HS-27A (cell line): ENCODE data around the gene MMP20.

Source experiments
- DNase-seq: peaks from one replicate; pipeline ENCODE4 v3.0.0-alpha.2; 2012; ENCODE audit warnings: low read depth, missing footprints

The MMP20 gene

DNA sequence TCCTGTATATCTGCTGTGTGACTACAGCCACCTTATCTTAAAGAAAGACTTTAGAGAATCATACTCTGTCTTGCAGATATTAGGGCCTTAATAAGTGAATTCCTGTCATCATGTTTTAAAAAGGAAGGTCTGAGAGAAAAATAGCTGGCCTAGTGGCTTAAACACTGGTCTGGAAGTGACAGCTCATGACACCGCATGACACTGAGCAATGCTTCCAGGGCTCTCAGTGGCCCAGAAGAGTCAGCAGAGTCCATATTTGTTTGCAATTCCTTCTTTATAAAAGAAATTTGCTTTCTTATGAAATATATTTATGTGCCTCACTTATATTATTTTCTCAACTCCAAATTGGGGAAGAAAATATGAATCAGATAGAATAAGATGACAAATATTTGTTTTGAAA lies 33.0 kb downstream of the MMP20 start:
- no peak for DNase-seq

DNA sequence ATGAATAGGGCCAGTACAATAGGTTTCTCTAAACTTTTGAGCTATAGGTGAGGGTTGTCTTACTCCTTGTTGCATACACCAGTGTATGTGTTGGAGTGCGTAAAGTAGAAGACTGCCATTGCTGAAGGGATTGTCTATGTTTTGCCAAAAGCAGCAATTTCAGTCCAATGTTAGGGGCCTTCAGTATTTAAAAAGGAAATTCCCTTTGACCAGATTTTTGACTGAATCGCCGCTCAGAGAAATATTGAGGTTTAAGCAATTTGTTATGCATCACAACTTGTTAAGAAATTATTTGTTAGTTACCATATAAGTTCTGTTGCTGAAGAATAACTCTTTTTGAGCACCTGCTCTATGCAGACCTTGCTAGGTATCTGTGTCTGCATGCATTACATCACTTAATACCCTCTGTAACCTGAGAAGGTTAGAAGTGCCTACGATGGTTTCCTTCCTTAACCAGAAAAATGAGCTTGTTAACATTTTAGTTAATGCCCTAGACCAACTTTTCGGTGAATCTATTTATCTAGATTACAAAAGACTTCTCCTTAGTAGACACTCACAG lies 33.9 kb downstream of the MMP20 start:
- DNase-seq, result no peak

DNA sequence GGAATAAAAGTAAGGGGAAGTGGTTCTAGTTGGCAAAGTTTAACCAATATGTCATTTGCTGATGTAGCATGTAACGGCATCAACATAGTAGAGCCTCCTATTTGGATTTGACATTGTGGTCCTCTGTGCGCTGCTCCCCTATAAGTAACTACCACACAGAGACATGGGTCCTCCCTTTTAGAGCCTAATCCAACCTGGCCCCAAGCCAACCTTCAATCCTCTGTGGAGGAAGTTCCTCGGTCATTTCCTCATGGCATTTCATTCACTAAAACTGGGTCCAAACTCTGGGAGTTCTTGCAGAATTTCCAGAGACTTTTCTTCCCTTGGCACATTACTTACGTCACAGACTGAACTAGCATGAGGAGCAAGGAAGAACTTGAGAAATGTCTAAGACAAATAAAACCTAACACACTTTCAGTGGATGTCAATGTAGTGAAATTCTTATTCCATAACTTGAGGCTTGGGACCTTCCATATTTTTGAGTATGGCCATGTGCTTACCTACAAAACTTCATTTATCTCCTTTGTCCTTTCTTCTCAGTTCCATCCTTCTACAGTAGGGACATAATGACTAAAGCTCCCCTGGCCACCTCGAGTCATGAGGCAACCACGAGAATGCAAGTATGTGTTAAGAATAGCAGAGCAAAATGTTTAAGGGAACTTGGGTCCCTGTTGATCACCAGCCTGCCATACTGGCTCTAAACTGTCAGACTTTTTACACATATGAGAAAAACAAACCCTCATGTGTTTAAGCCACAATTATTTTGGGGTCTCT lies 34.7 kb downstream of the MMP20 start:
- no peak for DNase-seq

- DNase-seq, result no peak
These were observed 36.1 kb downstream of the MMP20 start for GRCh38 chr11:102589047-102589459.

- DNase-seq, result no peak
These were observed 37.4 kb downstream of the MMP20 start for GRCh38 chr11:102587722-102588121.

DNA sequence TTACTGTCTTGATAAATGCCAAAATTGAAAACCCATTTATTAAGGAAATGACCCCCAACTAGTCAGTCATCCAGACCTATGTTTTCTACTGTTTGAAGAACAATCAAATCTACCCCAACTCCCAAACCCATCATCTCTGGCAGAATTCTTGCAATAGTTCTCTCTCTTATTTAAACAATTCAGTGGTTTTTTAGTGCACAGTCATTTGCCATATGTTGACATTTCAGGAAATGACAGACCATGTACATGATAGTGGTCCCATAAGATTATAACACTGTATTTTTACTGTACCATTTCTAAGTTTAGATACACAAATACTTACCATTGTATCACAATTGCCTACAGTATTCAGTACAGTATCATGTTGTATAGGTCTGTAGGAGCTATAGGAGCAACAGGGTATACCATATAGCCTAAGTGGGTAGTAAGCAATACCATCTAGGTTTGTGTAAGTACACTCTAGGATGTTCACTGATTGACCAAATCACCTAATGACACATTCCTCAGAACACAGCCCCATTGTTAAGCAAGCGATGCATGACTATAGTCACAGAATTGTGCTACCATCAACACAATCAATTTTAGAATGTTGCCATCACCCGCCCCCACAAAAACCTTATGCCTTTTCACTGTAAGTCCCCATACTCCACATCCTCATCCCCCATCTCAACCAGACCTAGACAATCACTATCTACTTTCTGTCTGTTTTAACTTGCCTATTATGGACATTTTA lies 41.8 kb downstream of the MMP20 start:
- DNase-seq, result no peak

- DNase-seq, result no peak
These were observed 43.0 kb downstream of the MMP20 start for GRCh38 chr11:102582140-102582539.

DNA sequence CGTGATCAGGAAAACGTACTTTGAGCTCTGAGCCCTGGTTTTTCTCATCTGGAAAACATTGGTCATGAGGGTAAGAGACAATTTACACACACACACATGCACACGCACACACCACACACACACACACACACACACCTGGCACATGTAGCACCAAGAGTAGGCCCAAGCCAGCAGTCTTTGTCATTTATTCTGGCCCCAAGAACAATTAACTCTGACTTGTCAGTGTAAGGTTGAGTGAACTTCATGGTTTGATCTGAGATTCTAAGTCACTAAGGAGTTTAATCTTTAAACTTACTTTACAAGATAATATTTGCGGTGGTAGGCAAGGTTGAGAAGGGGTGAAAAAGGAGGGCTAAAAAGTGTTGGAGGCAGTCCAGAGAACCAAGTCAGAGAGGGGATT lies 44.1 kb downstream of the MMP20 start:
- DNase-seq, result no peak

GRCh38 chr11:102580185-102580951 lies 44.8 kb downstream of the MMP20 start:
- no peak for DNase-seq

DNA sequence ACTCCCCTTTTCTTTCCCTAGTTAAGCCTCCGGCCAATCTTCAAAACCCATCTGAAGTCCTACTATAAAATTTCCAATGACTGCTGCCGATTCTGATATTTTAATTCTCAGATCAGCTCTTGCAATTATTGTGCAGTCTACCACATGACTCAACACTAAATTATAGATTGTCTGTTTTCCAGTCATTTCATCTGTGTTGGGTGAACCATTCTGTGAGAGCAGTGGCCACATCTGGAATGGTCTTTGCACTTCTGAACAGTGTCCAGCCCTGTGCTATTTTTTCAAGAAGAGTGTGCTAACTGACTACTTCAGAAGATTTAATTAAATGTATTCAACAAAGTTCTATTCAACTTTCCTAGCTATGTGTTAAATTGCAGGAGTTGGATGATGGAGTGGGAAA lies 47.4 kb downstream of the MMP20 start:
- no peak for DNase-seq

GRCh38 chr11:102577182-102577581 lies 48.0 kb downstream of the MMP20 start:
- no peak for DNase-seq

GRCh38 chr11:102576350-102576749 lies 48.8 kb downstream of the MMP20 start:
- DNase-seq, result no peak

DNA sequence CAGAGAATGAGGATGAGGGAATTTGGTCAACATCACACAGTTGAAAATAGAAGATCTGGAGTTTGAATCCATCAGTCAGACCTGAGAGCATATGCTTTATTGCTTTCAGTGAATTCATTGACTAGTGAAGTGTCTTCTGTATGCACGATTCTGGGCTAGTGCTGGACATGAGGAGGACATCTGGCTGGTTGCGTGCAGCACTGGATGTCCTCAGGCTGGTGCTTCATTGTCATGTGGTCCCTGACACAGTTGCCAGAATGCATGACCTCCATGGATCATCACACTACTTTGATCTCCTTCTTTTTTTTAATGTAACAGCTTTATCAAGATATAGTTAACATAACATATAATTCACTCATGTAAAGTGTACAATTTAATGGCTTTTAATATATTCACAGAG lies 50.1 kb downstream of the MMP20 start:
- no peak for DNase-seq

- no peak for DNase-seq
These were observed 51.3 kb downstream of the MMP20 start for GRCh38 chr11:102573851-102574250.

DNA sequence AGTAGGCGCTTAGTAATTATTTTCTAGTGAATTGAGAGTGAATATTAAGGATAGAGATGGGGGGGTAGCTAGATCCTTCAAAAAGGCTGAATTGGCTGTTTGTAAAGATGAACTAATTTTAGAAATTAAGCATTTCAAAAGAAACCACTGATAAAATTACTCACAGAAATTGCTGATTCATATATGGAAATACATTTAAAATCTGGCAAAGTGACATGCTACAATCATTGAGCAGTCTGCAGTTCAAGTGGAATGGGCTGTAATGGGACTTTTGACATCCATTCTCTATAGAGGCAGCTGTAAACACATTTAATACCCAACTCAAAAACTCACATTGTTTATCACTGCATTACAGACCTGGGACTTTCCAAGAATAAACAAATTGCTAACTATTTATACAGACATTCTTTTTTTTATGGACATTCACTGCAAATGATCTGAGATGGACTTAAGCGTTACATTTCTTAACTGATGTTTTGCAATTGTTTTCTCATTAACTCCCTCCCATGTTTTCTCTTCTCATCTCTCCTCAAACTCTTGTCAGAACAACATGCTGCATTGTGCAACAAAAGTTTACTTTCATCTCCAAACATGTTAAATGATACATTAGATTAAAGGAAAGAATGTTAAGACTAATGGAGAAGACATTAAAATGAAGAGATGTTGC lies 52.4 kb downstream of the MMP20 start:
- DNase-seq, result no peak

GRCh38 chr11:102568851-102569250 lies 56.3 kb downstream of the MMP20 start:
- no peak for DNase-seq

- DNase-seq, result no peak
These were observed 59.0 kb downstream of the MMP20 start for GRCh38 chr11:102566112-102566511.

DNA sequence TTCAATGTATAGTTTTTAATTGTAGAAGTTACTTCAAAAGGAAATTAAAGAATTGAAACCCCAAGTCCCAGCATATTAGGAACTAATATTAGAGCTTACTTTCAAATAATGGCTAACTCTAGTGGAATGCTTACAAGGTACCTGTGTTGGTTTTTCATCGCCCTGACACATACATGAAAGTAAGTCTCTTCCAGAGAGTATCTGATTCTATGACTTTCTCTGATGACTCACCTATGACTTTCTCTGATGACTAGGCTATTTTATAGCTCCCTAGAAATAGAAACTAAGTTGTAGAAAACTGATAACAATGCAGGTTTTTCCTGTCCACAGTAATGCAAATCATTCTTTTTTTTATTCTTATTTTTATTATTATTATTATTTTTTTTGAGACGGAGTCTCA lies 61.0 kb downstream of the MMP20 start:
- DNase-seq, result peak; percentile 8

GRCh38 chr11:102561636-102562035 lies 63.5 kb downstream of the MMP20 start:
- DNase-seq, result no peak

GRCh38 chr11:102560555-102561011 lies 64.5 kb downstream of the MMP20 start:
- DNase-seq, result peak; percentile 14

- DNase-seq, result no peak
These were observed 65.3 kb downstream of the MMP20 start for GRCh38 chr11:102559839-102560238.

- DNase-seq, result no peak
These were observed 70.0 kb downstream of the MMP20 start for GRCh38 chr11:102555091-102555490.
